COLO829 (cell line): ENCODE data around the gene BTBD16.

Experiments used
- DNase-seq: peaks from one replicate; pipeline ENCODE4 v3.0.0; 2012; ENCODE audit warnings: low spot score

Gene BTBD16

GRCh38 chr10:122271076-122271475 is at the start of gene BTBD16:
Gene BTBD16, plus strand, starts transcription at chr10:122271296. Its CDS starts 3,786 bp downstream, at chr10:122275082.
- DNase-seq = no peak

- no peak for DNase-seq
These were observed 49.1 kb upstream of the BTBD16 start for GRCh38 chr10:122221958-122222357.

- no peak for DNase-seq
These were observed 48.5 kb upstream of the BTBD16 start for GRCh38 chr10:122222638-122223037.

GRCh38 chr10:122224159-122224558 is 46.9 kb upstream of the BTBD16 start:
- no peak for DNase-seq

GRCh38 chr10:122225330-122225729 is 45.8 kb upstream of the BTBD16 start:
- no peak for DNase-seq

GRCh38 chr10:122227754-122228153 is 43.3 kb upstream of the BTBD16 start:
- no peak for DNase-seq

- DNase-seq = no peak
These were observed 41.4 kb upstream of the BTBD16 start for GRCh38 chr10:122229666-122230065.

- no peak for DNase-seq
These were observed 40.9 kb upstream of the BTBD16 start for GRCh38 chr10:122230222-122230621.

GRCh38 chr10:122232769-122233168 is 38.3 kb upstream of the BTBD16 start:
- no peak for DNase-seq

GRCh38 chr10:122233857-122234348 is 37.2 kb upstream of the BTBD16 start:
- no peak for DNase-seq

- no peak for DNase-seq
These were observed 36.7 kb upstream of the BTBD16 start for GRCh38 chr10:122234416-122234815.

- no peak for DNase-seq
These were observed 34.3 kb upstream of the BTBD16 start for GRCh38 chr10:122236690-122237306.

GRCh38 chr10:122237331-122237990 is 33.6 kb upstream of the BTBD16 start:
- DNase-seq = no peak

- DNase-seq = no peak
These were observed 31.4 kb upstream of the BTBD16 start for GRCh38 chr10:122239578-122240257.

- DNase-seq = no peak
These were observed 30.7 kb upstream of the BTBD16 start for GRCh38 chr10:122240401-122240800.

- DNase-seq = no peak
These were observed 29.3 kb upstream of the BTBD16 start for GRCh38 chr10:122241836-122242235.

- DNase-seq = no peak
These were observed 27.5 kb upstream of the BTBD16 start for GRCh38 chr10:122243550-122243949.

GRCh38 chr10:122244001-122244975 is 26.8 kb upstream of the BTBD16 start:
- DNase-seq = no peak

- DNase-seq = no peak
These were observed 26.0 kb upstream of the BTBD16 start for GRCh38 chr10:122245136-122245535.

GRCh38 chr10:122245897-122246296 is 25.2 kb upstream of the BTBD16 start:
- DNase-seq = no peak

- DNase-seq = no peak
These were observed 24.1 kb upstream of the BTBD16 start for GRCh38 chr10:122246830-122247520.
